HG02884 (cell line): ENCODE data around the gene CHMP4A.

Experiments used
- ATAC-seq: cut with Tn5 transposase; IDR thresholded peaks from one replicate; pipeline ENCODE4 v1.9.1; 2021; ENCODE audit warnings: mild to moderate bottlenecking, moderate library complexity; ENCODE audit not compliant: unreplicated experiment

Gene CHMP4A

GRCh38 chr14:24179961-24180796, 33.1 kb downstream of the CHMP4A start:
- no peak for ATAC-seq

DNA sequence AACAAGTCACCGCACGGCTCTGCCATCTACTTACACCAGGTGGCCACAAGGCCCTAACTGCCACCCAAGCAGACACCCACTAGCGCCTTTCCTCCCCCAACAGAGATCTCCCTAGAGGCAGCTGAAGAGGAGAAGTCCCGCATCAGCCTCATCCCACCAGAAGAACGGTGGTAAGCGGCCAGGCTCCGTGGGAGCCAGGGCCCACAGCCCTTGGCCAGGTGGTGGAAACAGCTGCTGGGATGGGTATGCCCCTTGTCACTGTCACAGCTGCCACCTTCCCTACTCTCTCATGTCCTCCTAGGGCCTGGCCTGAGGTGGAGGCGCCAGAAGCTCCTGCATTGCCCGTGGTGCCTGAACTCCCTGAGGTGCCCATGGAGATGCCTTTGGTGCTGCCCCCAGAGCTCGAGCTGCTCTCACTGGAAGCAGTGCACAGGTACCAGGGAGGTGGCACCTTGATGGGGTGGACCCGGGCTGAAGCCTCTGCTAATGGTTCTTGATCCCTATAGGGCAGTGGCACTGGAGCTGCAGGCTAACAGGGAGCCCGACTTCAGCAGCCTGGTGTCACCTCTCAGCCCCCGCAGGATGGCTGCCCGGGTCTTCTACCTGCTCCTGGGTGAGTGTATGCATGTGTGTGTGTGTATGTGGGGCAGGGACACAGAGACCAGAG, 33.9 kb downstream of the CHMP4A start:
- ATAC-seq: no peak

- ATAC-seq: no peak
Measured at GRCh38 chr14:24178399-24179178, 34.7 kb downstream of the CHMP4A start.

DNA sequence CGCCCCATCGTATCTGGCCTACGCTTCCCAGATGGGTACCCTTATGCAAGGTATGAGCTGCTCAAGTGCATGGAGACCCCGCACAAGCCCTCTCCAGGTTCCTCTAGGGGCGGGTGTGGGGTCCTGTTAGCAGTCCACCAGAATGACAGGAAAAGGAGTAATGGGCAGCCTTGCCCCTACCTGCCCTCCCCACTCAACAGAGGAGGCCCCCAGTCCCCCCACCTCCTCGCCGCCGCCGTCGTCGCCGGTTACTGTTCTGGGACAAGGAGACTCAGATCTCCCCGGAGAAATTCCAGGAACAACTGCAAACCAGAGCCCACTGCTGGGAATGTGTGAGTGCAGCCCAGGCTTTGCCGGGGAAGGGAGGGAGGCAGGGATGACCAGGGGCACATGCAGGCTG, 35.4 kb downstream of the CHMP4A start:
- no peak for ATAC-seq

DNA sequence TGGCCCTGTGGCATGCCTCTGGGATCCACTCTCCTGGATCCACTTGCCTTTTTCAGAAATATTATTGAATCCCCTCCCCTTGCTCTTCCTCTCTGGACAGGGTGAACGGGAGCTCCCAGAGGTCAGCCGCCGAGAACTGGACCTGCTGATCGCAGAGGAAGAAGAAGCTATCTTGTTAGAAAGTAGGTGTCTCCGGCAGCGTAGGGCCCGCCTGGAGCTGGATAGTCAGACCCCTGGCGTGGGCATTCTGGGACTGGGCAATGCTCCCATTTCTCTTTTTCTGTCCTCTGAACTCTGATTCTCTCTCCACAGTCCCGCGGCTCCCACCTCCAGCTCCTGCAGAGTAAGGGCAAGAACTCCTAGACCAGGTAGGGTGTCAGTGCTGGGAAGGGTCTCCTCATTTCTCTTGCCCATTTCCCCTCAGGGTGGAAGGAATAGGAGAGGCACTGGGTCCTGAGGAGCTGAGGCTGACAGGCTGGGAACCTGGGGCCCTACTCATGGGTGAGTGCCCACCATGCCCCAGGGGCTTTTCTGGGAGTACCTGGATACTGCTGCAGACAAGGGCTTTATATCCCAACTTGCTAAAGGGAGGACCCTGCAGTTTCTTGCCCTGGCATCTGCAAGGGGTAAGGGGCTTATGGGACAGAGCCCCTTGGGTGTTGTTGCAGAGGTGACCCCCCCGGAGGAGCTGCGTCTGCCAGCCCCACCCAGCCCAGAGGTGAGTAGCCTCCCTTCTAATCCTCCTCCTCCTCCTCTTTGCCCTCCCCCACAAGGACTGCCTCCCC, 36.1 kb downstream of the CHMP4A start:
- no peak for ATAC-seq

- ATAC-seq: no peak
Measured at GRCh38 chr14:24176599-24176998, 36.7 kb downstream of the CHMP4A start.

DNA sequence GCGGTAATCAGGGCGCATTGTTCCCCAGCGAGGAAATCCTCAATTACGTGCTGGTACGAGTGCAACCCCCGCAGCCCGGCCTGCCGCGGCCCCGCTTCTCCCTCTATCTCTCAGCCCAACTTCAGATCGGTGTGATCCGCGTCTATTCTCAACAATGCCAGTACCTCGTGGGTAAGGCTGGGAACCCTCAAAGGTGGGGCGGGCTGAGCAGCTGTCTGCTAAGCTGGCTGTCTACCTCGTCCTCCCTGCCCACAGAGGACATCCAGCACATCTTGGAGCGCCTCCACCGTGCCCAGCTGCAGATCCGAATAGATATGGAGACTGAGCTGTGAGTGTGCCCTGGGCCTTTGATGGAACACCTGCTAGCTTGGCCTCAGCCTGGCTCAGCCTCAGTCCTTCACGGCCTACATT, 40.4 kb downstream of the CHMP4A start:
- no peak for ATAC-seq

DNA sequence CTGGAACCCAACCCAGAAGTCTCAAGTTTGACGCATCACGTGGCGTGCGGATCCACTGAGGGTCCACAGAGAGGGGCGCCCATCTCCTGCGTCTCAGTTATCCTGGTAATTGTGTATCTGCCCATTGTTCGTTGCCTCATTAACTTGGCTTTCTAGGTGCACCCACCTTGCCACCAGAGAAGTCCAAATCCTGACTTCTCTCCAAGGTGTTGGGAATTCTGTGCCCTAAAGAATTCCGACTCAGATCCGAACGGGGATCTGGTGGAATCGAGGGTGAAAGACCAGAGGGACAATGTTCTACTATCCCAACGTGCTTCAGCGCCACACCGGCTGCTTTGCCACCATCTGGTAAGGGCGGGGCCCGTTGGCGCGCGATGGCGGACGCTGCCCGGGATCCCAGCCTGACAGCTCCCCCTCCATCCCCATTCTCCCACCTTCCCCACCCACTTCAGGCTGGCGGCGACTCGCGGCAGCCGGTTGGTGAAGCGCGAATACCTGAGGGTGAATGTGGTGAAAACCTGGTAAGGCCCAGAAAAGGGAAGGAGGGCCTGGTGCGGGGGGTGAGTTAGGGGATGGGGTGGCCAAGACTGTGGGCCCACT, 40.9 kb downstream of the CHMP4A start:
- no peak for ATAC-seq

- ATAC-seq: peak; percentile 76
Measured at GRCh38 chr14:24171422-24172260, 41.6 kb downstream of the CHMP4A start, which contains the start of gene REC8. Gene REC8, plus strand, starts transcription at chr14:24172080. Its CDS starts 473 bp downstream, at chr14:24172553.

DNA sequence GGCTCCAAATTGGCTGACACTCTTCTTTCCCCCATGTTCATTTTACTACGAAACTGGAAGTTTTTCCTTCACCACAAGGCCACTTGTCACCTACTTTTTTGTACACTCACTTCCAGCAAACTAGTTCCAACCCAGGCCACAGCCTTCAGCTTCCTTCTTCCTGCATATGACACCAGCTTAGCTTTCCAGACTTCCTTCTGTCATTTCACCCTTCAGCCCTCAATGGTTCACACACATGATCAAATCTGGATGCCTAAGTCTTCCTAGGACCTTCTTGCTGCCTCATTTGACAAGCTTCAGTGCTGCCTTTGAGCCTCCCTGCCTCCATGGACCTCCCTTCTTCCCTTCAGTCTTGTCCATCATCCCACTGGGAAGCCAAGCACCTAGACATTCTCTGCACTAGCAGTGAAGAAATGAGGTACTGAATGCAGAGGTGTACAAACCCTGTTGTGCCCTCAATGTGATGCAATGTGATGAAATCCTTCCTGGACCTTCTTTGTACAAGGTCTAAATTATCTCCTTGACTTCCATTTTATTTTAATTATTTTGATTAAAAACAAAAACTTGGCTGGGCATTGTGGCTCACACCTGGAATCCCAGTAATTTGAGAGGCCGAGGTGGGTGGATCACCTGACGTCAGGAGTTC, 45.7 kb downstream of the CHMP4A start:
- ATAC-seq: no peak

DNA sequence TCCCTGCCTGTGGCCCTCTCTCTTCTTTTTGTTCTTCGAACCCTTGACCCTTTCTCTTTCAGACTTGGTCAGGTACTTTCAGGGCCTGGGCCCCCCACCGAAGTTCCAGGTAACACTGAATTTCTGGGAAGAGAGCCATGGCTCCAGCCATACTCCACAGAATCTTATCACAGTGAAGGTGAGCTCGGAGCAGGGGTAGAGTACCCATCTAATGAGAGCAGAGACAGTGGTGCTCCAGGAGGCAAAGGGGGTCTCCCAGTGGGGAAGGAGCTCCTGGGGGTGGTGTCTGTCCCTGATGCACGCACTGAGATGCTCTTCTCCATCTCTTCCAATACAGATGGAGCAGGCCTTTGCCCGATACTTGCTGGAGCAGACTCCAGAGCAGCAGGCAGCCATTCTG, 47.5 kb downstream of the CHMP4A start:
- no peak for ATAC-seq

DNA sequence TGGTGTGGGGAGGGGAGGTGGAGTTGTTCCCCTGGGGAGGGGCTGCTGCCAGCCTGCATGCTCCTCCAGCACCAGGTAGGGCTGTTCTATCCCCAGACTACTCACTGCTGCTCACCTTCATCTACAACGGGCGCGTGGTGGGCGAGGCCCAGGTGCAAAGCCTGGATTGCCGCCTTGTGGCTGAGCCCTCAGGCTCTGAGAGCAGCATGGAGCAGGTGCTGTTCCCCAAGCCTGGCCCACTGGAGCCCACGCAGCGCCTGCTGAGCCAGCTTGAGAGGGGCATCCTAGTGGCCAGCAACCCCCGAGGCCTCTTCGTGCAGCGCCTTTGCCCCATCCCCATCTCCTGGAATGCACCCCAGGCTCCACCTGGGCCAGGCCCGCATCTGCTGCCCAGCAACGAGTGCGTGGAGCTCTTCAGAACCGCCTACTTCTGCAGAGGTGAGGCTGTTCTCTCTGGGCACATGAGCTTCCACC, 48.7 kb downstream of the CHMP4A start:
- ATAC-seq: no peak

GRCh38 chr14:24162093-24162492, 51.2 kb downstream of the CHMP4A start:
- no peak for ATAC-seq

GRCh38 chr14:24160850-24161804, 52.2 kb downstream of the CHMP4A start, which contains the start of gene IRF9:
Gene IRF9, plus strand, starts transcription at chr14:24161265. Its CDS starts 880 bp downstream, at chr14:24162145.
- peak; percentile 77 for ATAC-seq

DNA sequence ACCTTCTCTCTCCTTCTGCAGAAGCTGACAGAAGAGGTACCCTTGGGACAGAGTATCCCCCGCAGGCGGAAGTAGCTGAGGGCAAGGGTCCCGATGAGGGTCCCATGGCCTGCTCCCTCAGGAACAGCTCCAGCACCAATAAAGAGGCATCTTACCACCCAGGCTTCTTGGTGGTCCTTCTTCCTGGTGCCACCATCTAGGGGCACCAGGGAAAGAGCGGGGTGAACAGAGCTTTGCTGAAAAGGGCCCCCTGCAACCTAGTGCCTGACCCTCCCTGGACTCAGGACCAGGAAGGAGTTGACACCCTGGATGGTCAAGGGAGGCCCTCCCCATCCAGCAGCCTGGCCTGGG, 52.8 kb downstream of the CHMP4A start:
- ATAC-seq: no peak

DNA sequence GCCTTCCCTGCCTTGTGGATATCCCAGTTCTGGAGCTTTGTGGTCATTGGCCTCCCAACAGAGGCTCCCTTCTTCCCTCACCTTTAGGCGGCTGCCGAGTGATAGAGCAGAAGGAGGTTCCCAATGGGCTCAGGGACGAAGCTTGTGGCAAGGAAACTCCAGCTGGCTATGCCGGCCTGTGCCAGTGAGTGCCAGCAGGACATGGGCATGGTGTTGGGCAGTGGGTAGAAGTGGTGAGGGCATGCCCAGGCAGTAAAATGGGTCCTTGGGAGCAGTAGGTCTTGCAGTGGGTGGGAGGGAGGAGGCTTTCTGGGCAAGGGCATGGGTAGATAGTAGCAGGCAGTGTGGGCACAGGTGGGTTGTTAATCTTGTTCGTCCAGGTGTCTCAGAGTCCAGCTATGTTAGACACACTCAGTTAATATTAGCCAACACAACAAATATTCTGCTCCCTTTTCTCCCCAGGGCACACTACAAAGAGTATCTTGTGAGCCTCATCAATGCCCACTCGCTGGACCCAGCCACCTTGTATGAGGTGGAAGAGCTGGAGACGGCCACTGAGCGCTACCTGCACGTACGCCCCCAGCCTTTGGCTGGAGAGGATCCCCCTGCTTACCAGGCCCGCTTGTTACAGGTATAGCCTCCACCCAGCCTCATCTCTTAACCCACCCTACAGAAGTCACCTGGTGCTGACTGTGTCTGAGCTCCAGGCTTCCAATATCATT, 53.4 kb downstream of the CHMP4A start:
- ATAC-seq: no peak
